ENCODE data around the gene ELOF1. TPM values are rescaled to one million over a fixed set of nuclear protein-coding genes. Genes with fewer than 3 reads are reported as not detected.
A peak's percentile ranks its signal among the peaks of the same experiment; 100 is the strongest.

Gene ELOF1
- total and polyA plus RNA-seq, 2 of the 13 experiments (the other 11 are each of a cell fraction or from before 2014, with no cell fraction given), result 14.5 to 43.2 TPM

DNA sequence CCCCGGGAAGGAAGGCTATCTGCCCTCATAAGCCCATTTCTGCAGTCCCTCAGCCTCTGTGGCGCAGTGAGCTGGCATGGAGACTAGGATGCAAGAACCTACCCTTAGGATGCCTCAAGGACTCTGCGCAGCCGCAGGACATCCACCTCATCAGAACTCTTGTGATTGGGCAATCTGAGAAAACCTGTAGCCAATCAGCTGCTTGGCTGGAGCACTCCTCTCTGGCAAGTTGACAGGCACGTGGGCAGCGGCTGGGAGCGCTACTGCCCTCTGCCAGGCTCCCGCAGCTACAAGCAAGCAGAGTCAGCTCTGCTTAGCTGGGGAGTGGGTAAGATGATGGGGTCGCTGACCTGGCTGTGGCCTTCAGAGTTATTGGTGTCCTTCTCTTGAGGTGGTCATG is 28.6 kb downstream of the ELOF1 start (continued):
- TF ChIP-seq SP4 (CRISPR knock-in tag; IDR thresholded peaks at IDR 0.05) (peak; percentile 36; the same call in 1 of the 2 replicates), SCMH1 (CRISPR knock-in tag; IDR thresholded peaks at IDR 0.05; ENCODE audit: borderline replicate concordance) (no peak), ZNF598 (CRISPR knock-in tag; IDR thresholded peaks at IDR 0.05; ENCODE audit: borderline replicate concordance) (no peak), ARNT2 (CRISPR knock-in tag; IDR thresholded peaks at IDR 0.05; ENCODE audit: low read depth) (0 out of 2 replicates have a peak, but pooled peaks have one; percentile 60), SIN3B (IDR thresholded peaks at IDR 0.05; ENCODE audit: low read length) (peak; percentile 36; the same call in 1 of the 2 replicates), MAZ (IDR thresholded peaks at IDR 0.05; ENCODE audit: borderline replicate concordance, low read depth, low read length) (no peak), MAZ (CRISPR knock-in tag; IDR thresholded peaks at IDR 0.05; ENCODE audit: low read depth) (peak; percentile 48; the same call in 1 of the 2 replicates), KDM1A (CRISPR knock-in tag; IDR thresholded peaks at IDR 0.05) (peak; percentile 53; the same call in 1 of the 2 replicates), YEATS4 (CRISPR knock-in tag; IDR thresholded peaks at IDR 0.05; ENCODE audit: borderline replicate concordance) (no peak), ZFX (CRISPR knock-in tag; IDR thresholded peaks at IDR 0.05; ENCODE audit: low read depth) (peak; percentile 19; the same call in 1 of the 2 replicates), PAF1 (CRISPR knock-in tag; IDR thresholded peaks at IDR 0.05) (no peak), NR2F6 (IDR thresholded peaks at IDR 0.05) (no peak), NR2F6 (CRISPR knock-in tag; IDR thresholded peaks at IDR 0.05) (peak; percentile 51; the same call in 1 of the 2 replicates), ZNF772 (CRISPR knock-in tag; IDR thresholded peaks at IDR 0.05) (peak; percentile 28; the same call in 1 of the 2 replicates), CHD2 (IDR thresholded peaks at IDR 0.05; ENCODE audit: low read depth, low read length) (no peak), NFKBIZ (CRISPR knock-in tag; IDR thresholded peaks at IDR 0.05) (0 out of 2 replicates have a peak, but pooled peaks have one; percentile 30), GTF3A (CRISPR knock-in tag; conservative IDR thresholded peaks at IDR 0.05) (no peak), RNF2 (conservative IDR thresholded peaks at IDR 0.05; ENCODE audit: low read depth) (peak; percentile 82; the same call in 1 of the 2 replicates), ZNF33A (CRISPR knock-in tag; IDR thresholded peaks at IDR 0.05; ENCODE audit: borderline replicate concordance) (no peak), MEIS2 (CRISPR knock-in tag; IDR thresholded peaks at IDR 0.05) (peak; percentile 90), NFKB2 (CRISPR knock-in tag; IDR thresholded peaks at IDR 0.05; ENCODE audit: borderline replicate concordance) (peak; percentile 80; the same call in 1 of the 2 replicates), DNMT3B (CRISPR knock-in tag; conservative IDR thresholded peaks at IDR 0.05) (no peak), NFYC (CRISPR knock-in tag; IDR thresholded peaks at IDR 0.05) (peak; percentile 94)
- TF ChIP-seq, protein P1, sequence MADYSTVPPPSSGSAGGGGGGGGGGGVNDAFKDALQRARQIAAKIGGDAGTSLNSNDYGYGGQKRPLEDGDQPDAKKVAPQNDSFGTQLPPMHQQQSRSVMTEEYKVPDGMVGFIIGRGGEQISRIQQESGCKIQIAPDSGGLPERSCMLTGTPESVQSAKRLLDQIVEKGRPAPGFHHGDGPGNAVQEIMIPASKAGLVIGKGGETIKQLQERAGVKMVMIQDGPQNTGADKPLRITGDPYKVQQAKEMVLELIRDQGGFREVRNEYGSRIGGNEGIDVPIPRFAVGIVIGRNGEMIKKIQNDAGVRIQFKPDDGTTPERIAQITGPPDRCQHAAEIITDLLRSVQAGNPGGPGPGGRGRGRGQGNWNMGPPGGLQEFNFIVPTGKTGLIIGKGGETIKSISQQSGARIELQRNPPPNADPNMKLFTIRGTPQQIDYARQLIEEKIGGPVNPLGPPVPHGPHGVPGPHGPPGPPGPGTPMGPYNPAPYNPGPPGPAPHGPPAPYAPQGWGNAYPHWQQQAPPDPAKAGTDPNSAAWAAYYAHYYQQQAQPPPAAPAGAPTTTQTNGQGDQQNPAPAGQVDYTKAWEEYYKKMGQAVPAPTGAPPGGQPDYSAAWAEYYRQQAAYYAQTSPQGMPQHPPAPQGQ (CRISPR knock-in tag; IDR thresholded peaks at IDR 0.05; ENCODE audit: borderline replicate concordance), result no peak
- TF ChIP-seq, protein P2, sequence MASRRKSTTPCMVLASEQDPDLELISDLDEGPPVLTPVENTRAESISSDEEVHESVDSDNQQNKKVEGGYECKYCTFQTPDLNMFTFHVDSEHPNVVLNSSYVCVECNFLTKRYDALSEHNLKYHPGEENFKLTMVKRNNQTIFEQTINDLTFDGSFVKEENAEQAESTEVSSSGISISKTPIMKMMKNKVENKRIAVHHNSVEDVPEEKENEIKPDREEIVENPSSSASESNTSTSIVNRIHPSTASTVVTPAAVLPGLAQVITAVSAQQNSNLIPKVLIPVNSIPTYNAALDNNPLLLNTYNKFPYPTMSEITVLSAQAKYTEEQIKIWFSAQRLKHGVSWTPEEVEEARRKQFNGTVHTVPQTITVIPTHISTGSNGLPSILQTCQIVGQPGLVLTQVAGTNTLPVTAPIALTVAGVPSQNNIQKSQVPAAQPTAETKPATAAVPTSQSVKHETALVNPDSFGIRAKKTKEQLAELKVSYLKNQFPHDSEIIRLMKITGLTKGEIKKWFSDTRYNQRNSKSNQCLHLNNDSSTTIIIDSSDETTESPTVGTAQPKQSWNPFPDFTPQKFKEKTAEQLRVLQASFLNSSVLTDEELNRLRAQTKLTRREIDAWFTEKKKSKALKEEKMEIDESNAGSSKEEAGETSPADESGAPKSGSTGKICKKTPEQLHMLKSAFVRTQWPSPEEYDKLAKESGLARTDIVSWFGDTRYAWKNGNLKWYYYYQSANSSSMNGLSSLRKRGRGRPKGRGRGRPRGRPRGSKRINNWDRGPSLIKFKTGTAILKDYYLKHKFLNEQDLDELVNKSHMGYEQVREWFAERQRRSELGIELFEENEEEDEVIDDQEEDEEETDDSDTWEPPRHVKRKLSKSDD (CRISPR knock-in tag; IDR thresholded peaks at IDR 0.05; ENCODE audit: low read depth), result no peak
- TF ChIP-seq, protein P3, sequence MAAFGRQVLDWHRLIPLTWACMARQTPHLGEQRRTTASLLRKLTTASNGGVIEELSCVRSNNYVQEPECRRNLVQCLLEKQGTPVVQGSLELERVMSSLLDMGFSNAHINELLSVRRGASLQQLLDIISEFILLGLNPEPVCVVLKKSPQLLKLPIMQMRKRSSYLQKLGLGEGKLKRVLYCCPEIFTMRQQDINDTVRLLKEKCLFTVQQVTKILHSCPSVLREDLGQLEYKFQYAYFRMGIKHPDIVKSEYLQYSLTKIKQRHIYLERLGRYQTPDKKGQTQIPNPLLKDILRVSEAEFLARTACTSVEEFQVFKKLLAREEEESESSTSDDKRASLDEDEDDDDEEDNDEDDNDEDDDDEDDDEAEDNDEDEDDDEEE (CRISPR knock-in tag; IDR thresholded peaks at IDR 0.05), result no peak
- TF ChIP-seq, protein P4, sequence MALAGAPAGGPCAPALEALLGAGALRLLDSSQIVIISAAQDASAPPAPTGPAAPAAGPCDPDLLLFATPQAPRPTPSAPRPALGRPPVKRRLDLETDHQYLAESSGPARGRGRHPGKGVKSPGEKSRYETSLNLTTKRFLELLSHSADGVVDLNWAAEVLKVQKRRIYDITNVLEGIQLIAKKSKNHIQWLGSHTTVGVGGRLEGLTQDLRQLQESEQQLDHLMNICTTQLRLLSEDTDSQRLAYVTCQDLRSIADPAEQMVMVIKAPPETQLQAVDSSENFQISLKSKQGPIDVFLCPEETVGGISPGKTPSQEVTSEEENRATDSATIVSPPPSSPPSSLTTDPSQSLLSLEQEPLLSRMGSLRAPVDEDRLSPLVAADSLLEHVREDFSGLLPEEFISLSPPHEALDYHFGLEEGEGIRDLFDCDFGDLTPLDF (CRISPR knock-in tag; IDR thresholded peaks at IDR 0.05), result no peak
